NCI-H69 (cell line): ENCODE data around the gene NLRC5.

Experiments
- DNase-seq: peaks from one replicate; lab custom pipeline; 2025; lab: John Stamatoyannopoulos, UW

Gene NLRC5

GRCh38 chr16:57123974-57124674, 134.8 kb downstream of the NLRC5 start:
- no peak for DNase-seq

DNA sequence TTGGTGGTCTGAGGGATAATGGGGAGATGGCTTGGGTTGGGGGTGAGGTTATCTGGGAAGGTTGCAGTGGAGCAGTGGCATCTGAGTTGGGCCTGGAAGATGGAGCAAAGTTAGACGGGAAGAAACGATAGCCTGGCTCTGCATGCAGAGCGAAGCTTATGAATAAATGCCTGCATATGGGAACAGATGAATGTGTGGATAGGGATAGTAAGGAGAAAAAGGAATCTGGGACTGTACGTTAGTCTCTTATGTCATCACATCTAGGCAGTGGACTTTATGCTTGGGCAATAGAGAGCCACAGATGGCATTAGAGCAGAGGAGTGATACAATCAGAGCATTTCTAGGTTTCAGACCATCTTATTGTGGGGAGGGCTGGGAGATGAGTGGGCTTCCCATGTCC, 136.0 kb downstream of the NLRC5 start:
- DNase-seq = no peak

DNA sequence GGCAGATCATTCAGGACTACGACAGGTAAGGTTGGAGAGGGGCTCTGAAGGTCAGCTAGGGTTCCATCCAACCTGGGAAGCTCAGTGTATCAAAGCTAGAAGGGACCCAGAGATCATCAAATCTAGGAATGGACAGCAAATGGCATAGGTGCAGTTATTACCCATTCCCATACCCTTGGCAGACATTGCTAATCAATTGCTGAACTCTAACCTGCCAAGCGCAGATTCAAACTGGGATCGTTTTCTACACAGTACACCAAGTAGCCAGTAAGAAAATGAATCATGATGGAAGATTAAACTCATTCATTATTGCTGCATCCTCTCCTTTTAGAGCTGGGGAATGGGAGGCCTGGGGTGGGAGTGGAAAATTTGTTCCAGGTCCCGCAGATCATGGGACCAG, 136.6 kb downstream of the NLRC5 start:
- DNase-seq = no peak

GRCh38 chr16:57126411-57126810, 137.1 kb downstream of the NLRC5 start:
- DNase-seq = no peak

DNA sequence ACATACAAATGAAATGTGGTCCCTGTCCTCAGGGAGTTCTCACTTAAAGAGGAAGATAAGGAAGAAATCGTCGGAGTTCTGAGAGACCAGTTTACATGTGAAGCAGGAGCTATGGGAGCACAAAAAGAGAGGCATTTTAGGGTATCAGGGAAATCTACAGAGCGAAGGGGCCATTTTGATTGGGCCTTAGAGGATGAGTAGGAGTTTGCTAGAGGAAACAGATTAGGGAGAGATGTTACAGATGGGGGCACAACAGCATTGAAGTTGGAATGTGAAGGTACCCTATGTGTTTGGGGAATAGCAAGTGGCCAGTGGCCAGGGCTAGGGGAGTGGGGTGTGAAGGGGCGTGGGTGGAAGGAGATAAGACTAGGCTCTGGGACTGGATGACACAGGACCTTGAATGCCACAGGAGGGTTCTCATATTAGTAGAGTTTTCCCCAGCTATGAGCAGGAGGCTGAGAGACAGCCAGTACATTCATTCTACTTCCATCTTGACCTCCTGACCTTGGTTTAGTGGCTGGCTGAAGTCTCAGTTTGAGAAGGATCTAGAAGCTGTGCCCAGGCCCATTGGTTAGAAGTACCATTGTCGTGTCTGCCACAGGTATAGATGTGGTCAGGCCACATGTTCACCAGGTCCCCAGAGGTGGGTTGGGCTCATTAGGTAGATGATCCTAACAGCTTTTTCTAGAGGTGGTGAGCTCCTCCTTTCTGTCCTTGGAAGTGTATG, 137.8 kb downstream of the NLRC5 start:
- no peak for DNase-seq

GRCh38 chr16:57127836-57128235, 138.5 kb downstream of the NLRC5 start:
- no peak for DNase-seq

DNA sequence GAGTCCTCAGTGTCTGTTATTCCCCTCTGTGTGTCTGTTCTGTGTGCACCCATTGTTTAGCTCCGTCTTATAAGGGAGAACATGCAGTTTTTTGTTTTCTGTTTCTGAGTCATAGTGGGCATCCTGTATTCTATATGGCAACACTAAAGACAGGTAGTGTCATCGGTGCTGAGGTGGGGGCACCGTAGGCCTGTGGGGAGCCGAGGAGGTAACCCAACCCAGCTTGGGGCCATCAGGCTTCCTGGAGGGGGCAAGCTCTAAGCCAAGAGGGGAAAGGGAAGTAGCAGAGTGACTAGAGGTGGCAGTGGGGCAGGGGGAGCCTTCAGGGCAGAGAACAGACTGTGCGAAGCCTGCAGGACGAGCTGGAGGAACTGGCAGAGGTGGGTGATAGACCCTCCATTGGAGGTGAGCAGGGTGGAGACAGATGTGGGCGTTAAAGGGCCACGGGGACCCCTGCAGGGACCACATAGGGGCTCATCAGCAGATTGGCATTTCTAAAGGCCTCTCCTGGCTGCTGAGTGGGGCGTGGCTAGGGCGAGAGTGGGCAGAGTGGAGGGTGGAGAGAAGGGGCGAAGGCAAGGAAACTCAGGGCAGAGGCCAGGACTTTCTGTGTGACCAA, 139.5 kb downstream of the NLRC5 start:
- no peak for DNase-seq

- no peak for DNase-seq
These were observed 141.6 kb downstream of the NLRC5 start for GRCh38 chr16:57130950-57131321.

DNA sequence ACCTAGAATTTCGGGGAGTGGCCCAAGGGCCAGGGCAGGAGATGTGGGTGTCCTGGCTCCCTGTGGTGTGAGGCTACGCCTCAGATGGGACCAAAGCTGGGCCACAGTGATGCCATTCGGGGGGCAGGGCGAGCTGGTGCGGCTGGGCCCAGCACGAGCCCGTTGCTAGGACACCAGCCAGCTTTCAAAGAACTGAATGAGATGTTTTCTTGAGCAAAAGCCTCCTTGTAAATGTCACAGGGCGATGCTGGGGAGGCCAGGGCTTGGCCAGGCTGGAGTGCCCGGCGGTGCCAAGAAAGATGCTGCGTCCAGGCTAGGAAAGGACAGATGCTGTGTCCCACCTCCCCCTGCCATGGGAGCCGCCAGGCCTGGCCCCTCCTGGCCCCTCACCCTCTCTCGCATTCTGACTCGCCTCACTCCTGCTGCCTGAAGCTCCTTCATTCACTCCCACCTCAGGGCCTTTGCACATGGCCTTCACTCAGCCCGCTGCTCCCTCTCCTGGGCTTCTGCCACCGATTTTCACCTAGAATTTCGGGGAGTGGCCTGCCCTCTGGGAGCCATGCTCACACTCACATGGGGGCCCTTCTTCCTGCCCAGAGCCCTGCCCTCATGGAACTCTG, 142.1 kb downstream of the NLRC5 start:
- DNase-seq = no peak

DNA sequence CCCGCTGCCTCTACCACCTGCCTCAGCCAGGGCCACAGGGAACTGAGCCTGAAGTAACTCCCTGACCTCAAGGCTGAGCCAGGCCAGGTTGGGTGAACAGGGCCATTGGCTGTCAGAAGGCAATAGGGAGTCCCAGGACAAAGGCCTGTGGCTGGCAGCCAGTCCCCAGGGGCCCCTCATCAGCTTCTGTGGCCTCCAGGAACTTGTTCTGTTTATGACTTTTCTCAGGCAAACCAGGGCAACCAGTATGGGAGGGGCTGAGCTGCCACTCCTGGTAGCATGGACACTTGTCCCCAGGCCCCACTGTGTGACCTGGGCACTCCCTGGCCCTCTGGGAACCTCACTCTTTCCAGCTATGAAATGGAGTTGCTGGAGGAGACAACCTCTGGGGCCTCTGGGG, 143.1 kb downstream of the NLRC5 start:
- no peak for DNase-seq

DNA sequence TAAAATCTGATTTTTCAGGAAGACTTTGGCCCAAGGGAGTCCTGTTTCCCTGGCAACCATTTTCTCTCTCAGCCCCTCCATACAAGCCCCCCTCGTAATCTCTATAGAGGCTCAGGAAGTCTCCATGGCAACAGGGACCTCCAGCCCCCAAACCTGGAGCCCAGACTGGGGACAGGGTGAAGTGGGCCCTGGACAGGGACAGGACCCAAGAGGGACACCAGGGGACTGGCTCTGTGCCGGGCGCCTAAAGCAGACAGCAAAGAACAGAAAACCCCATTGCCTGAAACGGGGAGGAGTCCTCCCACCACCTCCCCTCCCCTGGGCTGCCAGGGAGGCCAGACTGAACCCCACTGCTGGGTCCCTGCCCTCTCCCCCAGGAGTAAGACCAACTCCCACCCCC, 143.7 kb downstream of the NLRC5 start:
- DNase-seq = no peak
